NK-92 (cell line): ENCODE data around the gene SOCS3.

ENCODE experiments used
- DNase-seq: peaks from one replicate; lab custom pipeline; 2025; ENCODE audit not compliant: unreplicated experiment; lab: John Stamatoyannopoulos, UW

Gene SOCS3

GRCh38 chr17:78353834-78354233 lies 6.0 kb downstream of the SOCS3 start:
- no peak for DNase-seq

GRCh38 chr17:78351449-78352006 lies 8.3 kb downstream of the SOCS3 start:
- no peak for DNase-seq

- DNase-seq = no peak
Observed at GRCh38 chr17:78349891-78350642, 9.8 kb downstream of the SOCS3 start.

DNA sequence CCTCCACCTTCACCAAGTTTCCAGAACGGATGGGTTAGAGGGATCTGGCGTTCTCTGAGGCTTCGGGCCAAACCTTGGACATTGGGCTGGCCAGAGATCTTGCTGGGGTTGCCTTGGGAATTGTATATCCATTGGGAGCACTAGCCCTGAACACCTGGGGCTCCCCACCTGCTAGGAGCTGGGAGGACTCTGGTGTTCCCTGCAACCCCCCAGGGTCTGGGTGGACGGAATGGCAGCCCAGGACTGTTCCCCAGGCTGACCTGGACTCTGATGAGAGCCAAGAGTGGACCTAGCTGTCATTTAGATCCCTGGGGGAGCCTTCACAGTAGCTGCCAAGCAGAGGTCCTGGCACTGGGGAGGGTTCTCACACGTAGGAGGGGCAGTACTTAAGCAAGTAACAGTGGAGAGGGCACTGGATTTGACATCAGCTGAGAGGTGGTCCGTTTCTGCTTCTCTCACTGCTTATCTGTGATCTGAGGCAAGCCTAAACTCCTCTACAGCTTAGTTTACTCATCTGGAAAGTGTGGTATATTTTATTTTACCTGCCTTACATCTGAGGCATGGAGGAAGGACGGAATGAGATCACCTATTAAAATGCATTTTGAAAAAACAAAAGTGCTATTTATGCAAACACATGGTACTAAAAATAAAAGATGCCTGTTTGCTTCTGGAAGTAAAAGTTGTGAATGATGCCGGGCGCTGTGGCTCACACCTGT lies 11.7 kb downstream of the SOCS3 start:
- no peak for DNase-seq

- no peak for DNase-seq
Observed at GRCh38 chr17:78347453-78347852, 12.4 kb downstream of the SOCS3 start.

- no peak for DNase-seq
Observed at GRCh38 chr17:78346605-78347250, 13.1 kb downstream of the SOCS3 start.

GRCh38 chr17:78345791-78346494 lies 13.9 kb downstream of the SOCS3 start:
- no peak for DNase-seq

DNA sequence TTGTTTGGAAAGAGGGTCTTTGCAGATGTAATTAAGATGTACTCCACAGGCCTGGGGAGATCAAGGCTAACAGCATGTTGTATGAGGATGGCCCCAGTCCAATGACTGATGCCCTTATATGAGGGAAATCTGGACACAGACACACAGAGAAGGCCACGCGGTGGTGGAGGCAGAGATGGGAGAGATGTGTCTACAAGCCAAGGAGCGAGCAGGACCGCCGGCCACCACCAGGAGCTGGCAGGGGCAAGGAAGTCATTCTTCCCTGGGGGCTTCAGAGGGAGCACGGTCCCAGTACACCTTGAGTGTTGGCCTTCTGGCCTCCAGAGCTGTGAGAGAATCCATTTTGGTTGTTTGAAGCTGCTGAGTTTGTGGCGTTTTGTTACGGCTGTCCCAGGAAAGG lies 14.7 kb downstream of the SOCS3 start:
- no peak for DNase-seq

DNA sequence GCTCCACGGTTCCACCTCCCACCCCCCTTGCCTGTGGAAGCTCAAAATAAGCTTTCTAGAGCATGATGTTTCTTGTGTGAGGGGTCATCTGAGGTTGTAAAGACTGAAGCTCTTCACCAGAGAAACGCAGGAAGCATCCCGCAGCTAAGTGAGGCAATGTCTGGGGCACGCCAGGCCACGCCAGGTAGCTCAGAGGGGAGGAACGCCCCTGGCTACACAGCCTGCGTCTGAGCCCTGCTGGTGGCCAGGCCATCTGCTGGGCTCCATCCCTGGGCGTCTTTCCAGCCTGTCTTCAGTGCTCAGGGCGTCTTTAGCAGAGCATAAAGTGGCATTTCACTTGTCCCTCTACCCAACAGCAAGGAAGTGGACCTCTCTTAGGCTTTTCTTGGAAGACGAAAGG lies 15.2 kb downstream of the SOCS3 start:
- DNase-seq = no peak

DNA sequence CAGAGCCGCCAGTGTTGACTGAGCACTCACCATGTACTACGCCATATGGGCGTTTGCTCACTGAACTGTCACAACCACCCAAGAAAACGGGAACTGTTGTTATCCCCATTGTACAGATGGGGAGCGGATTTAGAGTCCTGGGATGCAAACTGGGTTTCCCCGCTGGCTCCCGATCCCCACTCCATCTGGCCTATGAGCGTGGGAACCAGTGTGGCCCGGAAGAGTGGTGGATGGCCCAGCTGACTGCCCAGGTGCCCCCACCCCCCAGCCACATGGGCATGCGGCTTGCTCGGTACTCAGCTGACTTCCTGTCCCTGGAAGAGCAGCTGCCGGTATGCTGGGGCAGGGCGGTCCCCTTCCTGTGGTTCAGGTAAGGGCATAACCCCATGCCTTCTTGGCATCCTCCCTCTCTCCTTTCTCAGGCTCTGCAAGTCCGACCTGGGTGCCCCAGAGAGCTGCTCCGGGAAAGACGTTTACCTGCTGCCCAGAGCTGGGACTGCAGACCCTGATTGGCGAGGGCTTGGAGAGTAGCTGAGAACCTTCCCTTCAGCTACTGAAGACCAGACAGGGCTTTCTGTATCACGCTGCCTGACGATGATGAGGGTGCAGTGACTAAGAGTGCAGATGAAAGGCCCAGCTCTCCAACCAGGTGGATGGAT lies 16.2 kb downstream of the SOCS3 start:
- no peak for DNase-seq

DNA sequence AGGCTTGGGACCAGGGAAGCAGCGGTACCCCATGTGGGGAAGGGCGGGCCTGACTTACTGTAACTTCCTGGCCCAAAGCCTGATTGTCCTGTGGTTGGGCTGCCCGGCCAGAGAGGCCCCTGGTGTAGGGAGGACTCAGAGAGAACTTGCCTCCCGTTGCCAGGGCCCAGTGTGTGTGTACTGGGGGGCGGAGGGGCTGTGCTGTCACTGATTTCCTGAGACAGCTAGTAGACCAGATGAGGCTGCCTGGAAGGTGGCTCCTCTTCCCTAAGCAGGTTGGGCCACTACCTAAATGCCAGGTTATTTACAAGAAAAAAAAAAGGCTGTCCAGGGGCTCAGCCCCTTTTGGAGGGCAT lies 16.7 kb downstream of the SOCS3 start:
- DNase-seq = no peak

GRCh38 chr17:78342449-78343186 lies 17.3 kb downstream of the SOCS3 start:
- no peak for DNase-seq

- DNase-seq = no peak
Observed at GRCh38 chr17:78341559-78342448, 18.1 kb downstream of the SOCS3 start.

GRCh38 chr17:78340183-78340955 lies 19.5 kb downstream of the SOCS3 start:
- no peak for DNase-seq

- no peak for DNase-seq
Observed at GRCh38 chr17:78338486-78339259, 21.2 kb downstream of the SOCS3 start.

- DNase-seq = no peak
Observed at GRCh38 chr17:78337244-78338109, 22.4 kb downstream of the SOCS3 start.

DNA sequence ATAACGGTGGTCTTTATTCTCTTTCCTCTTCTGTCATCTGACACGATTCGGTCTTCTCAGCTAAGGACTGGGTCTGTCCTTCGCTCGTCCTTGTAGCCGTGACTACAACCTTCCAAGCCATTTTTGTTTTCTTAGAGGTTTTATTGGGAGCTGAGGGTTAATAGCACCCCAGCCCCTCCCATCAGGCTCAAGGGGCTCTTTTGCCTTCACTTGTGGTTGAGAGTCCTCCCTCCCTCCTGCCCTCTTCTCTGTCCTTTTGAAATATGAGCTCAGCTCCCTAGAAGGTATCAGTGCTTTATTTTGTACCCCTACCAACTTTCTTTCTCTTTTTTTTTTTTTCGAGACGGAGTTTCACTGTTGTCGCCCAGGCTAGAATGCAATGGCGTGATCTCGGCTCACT lies 24.7 kb downstream of the SOCS3 start:
- no peak for DNase-seq
